ENCODE results near the gene ERN1. TPM values are rescaled to one million over a fixed set of nuclear protein-coding genes. Genes with fewer than 3 reads are reported as not detected.
"Not testable (repeated sequence)": the region's sequence is repeated elsewhere in the genome, so short reads cannot be mapped to it uniquely, and the experiment has no call there.

The ERN1 gene
- total RNA-seq, 1 donor from 2014 or later: 9.9 TPM

DNA sequence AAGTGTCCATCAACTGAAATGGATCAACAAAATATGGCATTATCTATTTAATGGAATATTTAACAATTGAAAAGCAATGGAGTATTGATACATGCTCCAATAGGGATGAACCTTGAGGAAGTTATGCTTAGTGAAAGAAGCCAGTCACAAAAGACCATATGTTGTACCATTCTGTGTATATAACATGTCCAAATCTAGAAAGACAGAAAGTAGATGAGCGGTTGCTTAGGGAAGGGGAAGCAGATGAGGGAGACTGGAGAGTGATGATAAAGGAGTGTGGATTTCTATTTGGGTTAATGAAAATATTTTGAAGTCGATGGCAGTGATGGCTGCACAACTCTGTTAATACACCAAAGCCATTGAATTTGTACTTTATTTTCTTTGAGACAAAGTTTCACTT is 8.5 kb upstream of the ERN1 start:
- no peak for DNase-seq (ENCODE audit: low read depth, low spot score)

DNA sequence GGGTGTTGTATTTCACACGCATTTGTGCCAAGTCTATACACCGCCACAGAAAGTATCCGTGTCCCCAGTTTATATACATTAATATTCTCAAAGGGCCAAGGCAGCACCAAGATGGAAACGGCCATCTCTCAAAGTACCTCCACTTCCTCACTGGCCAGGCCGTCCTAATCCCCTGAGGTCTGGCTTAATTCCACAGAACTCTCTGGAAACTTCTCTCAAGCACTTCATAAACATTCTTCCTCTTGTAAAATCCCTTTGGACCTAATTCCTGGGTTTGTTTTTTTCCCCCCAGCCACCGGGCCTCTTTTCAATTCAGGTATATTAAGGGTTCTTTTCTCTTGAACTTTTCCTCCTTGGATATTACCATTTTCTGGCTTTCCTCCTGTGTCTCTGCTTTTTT is 5.1 kb upstream of the ERN1 start:
- DNase-seq (ENCODE audit: low read depth, low spot score): no peak

DNA sequence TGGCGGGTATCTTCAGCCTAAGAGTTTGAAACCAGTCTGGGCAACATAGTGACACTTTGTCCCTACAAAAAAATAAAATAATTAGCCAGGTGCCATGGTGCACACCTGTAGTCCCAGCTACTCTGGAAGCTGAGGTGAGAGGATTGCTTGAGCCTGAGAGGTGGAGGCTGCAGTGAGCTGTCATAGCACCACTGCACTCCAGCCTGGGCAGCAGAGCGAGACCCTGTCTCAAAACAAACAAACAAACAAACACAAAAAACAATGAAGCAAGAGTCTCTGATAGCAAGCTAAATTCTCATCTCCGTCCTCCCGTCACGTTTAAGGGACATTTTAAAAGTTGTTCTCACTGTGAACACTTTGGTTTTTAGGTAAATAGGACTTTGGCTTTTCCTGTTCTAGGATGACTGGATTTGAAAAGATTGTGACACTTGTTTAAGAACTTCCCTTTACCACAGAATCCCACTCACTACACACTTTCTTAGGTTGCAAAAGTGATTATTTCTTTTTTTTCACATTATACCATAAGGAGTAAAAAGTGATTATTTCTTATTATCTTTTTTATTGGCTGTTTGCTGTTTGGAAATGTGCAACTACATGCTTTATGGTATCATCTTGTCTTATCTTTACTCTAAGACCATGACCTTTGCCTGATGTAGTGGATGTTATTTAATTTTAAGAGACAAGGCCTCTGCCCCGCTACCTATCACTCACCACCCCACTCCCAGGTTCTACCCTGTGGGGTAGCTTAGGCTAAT is 4.4 kb upstream of the ERN1 start:
- no peak for DNase-seq (ENCODE audit: low read depth, low spot score)

DNA sequence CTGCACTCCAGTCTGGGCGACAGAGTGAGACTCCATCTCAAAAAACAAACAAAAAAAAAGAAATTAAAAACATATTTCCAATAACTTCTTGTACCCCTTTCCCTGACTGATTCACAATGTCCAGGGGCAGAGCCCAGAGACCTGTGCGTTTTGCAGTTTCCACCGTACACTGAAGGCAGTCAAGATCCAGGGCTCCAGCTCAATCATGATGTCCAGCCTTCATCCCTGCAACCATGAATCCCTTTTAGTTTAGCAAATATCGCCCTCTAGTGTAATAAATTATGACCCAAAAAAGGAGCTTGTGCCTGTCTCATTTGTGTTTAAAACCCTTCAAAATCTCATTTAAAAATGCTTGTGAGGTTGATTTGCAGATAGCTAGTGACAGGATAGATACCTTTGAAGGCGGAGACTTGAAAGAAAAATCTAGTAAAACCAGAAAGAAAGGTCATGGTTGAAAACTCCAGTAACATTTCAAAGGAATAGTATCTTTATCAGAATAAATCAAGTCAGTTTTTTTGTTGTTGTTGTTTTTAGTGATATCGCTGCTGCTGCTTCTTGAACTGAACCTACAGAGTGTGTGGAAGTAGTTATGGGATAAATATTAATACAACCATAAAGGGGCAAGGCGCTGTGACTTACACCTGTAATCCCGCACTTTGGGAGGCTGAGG is 3.7 kb upstream of the ERN1 start:
- DNase-seq (ENCODE audit: low read depth, low spot score): no peak

DNA sequence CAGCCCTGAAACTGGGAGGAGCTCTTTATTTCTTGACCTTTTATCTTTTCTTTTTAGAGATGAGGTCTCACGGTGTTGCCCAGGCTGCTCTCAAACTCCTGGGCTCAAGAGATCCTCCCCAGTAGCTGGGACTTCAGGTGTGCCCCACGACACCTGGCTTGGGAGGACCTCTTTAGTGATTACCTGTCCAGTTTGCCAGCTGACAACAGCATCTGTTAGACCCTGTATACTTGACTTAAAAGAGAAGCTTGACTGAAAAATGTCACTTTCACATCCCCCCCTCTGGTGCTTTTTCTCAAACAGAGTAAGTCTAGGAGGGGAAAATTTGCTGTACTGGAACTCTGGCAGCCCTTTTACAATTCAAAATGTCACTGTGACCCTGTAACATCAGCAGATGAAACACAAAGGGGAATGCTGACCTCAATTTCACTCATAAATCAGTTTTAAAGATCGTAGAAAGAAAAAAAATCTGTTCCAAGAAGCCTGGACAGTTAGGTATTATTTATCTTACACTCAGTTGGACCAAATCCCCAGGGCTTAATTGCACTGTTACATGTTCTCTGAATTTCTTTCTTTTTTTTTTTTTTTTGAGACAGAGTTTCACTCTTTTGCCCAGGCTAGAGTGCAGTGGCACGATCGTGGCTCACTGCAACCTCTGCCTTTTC is 1.8 kb upstream of the ERN1 start:
- no peak for DNase-seq (ENCODE audit: low read depth, low spot score)

DNA sequence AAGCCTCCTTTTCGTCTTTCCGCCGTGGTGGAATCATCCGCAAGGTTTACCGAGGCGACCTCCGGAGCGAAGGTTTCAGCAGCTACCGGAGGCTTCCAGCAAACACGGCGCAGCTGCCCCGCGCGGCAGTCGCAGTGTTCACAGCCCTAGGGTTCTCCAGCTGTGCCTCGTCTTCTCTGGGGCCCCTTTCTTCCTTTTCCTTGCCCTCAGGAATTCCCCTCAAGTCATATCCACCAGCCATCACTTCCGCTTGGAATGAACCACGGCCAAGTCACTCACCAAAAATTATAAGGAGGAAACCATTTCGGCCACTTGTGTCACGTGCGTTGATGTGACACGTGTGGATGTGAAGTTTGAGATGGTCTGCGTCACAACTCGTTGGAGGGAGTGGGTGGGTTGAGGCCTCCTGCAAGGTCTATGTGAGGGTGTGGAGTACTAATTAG is 636 bp upstream of the ERN1 start:
- DNase-seq (ENCODE audit: low read depth, low spot score): peak; percentile 59

DNA sequence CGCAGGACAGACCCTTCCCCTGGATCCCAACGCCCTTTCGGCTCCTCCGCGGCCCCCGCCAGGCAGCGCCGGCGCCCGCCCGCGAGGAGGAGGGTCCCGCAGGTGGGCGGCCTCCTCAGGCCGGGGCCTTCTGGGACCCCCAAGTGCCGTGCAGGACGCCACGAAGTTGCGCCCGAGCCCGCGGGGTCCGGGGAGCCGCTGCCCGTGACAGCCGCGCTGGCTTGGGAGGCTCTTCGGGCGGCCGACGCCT is 504 bp downstream of the ERN1 start:
- no peak for DNase-seq (ENCODE audit: low read depth, low spot score)

DNA sequence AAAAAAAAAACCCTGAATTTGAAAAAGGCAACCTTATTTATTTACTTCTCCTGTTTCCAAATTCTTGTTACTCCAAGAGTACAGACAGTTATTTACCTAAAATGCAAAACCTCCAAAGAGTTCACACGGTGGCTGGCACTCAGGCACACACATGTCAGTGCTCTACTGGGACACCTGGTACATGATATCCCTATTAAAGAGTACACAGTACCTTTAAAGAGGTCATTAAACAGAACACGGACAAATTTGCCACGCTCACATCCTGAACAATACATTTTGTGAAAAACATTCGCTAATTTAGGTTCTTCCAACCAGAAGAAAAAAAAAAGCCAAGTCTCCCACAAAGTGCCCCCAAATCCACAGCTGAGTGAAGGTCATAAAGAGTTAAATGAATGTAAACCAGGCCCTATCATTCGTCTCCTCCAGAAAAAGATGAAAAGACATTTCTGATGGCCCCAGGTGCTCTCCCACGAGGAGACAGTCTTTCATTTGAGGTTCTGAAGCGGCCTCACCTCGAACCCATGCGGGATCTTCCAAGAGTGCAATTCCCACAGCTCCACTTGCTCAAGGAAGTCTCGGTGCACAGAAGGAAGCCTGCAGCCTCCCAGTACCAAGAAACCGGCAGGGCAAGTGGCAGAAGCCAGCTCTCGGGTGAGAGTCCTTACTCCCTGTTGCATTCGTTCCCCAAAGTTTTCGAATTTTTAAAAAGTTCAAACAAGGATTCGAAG is 993 bp downstream of the ERN1 start:
- DNase-seq (ENCODE audit: low read depth, low spot score): no peak

DNA sequence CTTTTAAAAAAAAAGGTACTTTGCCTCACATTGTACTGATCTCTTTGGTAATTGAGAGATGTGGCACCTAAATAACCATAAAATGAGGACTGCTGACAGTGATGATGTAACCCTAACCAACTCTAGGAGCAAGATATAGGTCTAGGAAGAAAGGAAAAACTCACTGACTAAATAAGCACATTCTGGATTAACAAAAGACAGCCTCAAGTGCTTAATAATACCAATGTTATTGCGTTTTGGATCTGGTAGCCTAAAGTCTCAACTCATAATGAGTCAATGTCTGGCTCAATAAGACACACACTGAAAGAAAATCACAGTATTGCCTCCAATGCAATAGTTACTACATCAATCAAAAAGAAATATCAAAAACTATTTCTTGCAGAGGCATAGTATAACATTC is 3.0 kb downstream of the ERN1 start:
- DNase-seq (ENCODE audit: low read depth, low spot score): no peak

DNA sequence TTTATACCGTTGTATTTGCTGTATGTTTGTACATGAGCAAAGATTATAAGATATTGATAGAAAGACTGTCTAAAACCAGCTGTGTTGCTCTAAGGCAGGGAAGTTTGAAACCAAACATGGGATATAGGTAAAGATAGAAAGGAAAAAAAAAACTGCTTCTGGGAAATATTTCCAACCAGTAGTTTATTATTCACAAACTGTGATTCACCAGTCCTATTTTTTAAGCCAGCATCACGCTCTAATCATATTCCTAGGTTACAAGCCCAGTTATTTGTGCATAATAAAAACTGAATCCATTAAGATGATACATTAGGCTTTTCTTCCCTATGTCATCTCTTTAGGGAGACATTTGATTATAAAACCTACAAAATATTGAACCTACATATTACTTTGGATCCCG is 4.0 kb downstream of the ERN1 start:
- no peak for DNase-seq (ENCODE audit: low read depth, low spot score)

DNA sequence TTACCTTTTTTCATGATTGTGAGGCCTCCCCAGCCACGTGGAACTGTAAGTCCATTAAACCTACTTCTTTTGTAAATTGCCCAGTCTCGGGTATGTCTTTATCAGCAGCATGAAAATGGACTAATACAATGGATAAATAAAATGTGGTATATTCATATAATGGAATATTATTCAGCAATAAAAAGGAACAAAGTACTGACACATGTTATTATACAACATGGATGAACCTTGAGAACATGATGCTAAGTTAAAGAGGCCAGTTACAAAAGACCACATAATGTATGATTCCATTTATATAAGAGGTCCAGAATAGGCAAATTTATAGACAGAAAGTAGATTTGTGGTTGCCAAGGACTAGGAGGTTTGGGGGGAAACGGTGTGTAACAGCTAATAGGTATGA is 5.3 kb downstream of the ERN1 start:
- no peak for DNase-seq (ENCODE audit: low read depth, low spot score)

DNA sequence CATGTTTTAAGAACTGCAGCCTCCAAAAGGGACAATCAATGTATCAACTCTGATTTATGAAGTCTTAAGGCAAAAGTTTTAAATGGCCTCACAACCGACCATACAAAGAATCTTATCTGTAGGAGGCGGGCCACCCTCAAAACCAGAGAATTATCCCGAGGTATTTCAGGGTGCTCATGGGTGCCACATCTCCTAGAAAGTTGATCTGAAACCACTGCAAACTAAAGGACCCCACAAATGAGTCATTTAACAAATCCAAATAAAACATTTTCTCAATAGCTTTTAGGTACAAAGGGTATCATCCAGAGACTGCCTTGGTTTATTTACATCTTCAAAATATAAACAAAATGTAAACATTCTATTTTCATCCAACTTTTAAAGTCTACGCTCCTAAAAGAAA is 6.8 kb downstream of the ERN1 start:
- no peak for DNase-seq (ENCODE audit: low read depth, low spot score)

DNA sequence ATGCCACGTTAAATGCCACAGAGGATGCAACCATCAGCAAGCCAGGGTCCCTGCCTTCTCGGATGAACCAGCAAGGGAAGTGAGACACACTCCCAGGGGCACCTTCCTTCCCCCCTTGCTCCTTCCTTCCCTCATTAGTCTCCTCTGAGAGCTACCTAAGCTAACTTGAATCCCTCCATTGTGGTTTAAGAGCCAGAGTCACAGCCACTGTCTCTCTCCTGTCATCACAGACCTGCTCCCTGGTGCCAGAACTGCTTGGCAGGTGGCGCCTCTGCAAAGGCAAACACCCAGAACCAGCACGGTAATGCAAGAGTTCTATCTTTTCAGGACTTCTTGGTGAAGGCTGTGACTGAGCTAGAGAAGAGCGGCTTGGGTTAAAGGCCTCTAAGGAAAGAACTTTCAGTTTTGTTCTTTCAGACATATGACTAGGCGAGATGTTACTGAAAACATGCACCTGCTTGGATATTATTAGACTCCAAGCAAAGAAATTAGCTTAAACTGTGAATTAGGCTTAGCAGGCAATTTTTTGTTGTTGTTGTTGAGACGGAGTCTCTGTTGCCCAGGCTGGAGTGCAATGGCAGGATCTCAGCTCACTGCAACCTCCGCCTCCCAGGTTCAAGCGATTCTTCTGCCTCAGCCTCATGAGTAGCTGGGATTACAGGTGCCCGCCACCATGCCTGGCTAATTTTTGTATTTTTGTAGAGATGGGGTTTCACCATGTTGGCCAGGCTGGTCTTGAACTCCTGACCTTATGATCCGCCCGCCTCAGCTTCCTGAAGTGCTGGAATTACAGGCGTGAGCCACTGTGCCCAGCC is 8.8 kb downstream of the ERN1 start:
- DNase-seq (ENCODE audit: low read depth, low spot score): not testable (repeated sequence)

DNA sequence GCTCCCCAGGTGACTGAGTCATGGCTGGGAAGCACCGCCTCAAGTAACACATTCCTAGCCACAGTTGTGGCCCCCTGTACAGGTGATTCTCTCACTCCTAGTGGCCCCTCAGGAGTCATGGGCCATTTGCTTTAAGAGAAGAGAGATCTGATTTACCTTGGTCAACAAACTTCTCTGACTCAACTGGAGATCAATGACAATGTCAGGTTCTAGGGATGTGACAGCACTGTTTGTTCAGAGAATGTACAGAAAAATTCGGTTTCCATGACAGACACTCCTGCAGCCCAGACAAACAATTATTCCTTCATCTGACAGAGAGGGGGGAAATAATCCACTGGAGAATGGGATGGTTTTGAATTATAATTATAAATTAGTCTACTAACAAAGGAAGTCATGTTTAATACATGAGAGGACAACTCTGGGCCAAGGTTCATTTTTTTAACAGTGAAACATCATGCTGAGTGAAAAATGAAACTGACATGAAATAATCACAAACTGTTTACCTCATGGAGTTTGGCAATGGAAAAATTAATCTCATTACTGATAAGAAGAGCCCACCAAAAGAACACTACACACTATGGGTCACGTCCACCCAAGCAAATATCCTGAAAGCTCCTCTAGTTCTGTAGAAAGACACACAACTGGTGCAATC is 9.7 kb downstream of the ERN1 start:
- no peak for DNase-seq (ENCODE audit: low read depth, low spot score)

DNA sequence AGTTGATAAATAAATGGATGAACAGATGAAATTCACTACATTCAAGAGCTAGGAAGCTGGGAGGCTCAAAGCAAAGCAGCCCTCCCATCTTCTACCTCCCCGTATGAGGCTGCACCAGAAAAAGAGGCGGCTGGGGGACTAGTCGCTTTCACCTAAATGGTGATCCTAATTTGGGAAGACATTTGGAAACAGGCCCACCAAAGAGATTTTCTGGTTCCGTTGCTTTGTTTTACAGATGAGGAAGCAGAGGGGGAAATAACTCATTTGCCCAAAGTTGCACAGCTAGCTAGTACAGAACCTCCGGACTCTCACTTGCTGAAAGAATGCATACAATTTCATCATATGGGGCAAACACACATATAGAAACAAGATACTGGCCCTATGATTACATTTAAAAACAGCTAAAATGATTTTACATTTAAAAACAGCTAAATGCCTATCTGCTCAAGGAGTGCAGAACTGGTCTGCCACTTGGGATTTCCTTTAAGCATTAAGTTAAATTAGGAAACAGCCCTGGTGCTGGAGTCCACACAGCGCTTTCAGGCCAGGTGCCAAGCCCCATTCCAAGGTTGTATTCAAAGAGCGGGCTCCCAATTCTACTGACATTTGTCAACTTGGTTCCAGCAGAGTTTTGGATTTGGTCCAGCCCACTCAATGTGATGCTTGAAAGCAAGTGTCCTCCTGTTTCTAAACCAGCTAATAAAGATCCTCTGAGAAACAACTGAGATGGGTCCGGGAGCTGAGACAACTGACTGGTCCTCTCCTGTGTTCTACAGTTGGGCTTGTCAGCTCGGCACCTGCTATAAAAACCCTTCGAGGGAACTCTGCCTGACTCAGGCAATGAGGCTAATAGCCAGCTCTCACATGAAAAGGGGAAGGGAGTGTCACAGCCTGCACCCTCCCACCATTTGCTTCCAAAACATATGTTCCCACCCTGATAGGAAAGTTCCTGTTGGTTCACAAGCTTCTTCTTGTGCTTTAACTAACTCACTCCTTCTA is 11.7 kb downstream of the ERN1 start:
- DNase-seq (ENCODE audit: low read depth, low spot score): no peak

DNA sequence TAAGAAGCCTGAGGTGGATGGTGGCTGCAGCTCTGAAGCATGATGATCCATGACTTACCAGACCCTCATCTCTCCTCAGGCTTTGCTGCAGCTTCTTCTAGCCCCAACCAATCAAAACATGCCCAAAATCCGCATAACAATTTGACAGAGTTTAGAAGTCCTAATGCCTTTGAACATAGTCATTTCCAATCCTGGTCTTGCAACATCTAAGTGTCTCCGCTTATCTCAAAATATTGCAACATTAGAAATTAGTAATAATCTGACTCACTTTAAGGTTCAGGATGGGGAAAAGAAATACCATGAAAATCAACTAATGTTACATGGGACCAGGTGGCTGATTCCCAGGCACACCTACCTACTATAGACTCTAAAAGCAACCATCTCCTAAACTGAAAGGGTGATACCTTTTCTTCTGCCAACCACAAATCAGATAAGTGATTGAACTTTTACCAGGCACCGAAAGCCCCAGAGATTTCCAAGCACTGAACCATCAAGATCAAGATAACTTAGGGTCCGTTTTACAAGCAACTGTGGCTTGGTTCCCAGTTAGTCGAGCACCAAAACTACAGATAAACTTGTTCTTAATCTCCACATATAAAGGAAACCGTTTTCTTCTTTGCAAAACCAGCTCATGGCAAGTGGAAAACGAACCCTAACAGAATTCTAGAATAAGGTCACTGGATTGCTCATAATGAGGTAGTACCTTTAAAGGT is 14.0 kb downstream of the ERN1 start:
- DNase-seq (ENCODE audit: low read depth, low spot score): no peak

DNA sequence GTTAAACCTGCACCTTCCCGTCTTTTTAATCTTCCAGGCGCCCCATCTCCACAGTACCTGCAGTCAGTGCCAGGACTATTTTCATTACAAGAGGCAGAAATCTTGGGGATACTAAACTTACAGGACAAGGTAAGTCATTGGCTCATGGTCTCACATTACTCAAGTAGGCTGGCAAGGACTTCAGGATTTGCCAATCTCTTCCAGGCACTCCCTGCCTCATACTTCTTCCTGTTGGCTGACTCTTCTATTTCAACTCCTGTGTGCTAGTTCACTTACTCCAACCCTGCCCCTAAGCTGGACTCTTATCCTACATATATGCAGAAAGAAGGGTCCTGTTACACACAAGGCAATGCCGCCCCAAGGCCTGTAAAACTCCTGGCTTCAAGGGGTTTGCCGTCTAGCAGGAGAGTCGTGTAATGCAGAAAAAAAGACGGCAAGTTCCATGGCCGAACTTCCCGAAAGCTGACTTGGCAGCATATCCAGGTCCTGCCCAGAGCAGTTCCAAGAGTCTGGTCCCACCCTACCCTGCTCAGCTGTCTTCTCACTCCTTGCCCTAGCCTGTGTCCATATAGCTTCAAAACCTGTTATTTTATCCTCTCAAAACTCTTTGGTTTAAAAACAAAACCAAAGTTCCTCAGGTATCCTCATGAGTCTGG is 14.8 kb downstream of the ERN1 start:
- no peak for DNase-seq (ENCODE audit: low read depth, low spot score)

DNA sequence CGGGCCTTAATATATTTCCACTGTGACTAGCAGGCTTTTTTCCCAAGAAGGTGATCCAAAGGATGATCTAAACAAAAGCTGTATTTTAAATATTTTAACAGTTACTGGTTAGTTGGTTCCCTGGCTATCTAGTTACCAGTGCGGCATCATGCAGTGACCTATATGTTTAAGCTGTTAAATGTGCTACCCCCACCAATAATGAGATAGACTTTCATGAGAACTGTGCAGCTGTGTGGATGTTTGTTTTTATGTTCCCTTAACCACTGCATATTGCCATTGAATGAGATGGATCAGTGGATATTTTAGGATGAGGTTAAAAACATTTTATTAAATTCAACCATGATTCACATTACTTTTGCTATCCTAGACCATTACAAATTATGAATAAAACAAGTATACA is 16.9 kb downstream of the ERN1 start:
- no peak for DNase-seq (ENCODE audit: low read depth, low spot score)

DNA sequence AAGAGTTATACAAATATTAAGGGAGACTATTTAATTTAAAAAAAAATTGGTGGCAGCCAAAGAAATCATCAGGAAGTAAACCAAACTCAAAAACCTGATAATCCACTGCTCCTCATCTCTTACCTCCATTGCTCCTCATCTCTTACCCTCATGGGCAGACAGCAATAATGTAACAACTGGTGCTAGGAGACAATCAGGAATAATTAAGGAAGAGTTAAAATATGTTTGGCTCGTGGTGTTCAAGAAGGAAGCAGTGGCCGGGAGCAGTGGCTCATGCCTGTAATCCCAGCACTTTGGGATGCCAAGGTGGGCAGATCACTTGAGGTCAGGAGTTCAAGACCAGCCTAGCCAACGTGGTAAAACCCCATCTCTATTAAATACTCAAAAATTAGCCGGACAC is 18.1 kb downstream of the ERN1 start:
- DNase-seq (ENCODE audit: low read depth, low spot score): no peak

All from pulmonary artery endothelial cell (primary cell).